GM12878 (cell line): Measurements from ENCODE around the gene USP34. TPM values are rescaled to one million over a fixed set of nuclear protein-coding genes. Genes with fewer than 3 reads are reported as not detected.
A peak's percentile ranks its signal among the peaks of the same experiment; 100 is the strongest.

Experiments used
- BCL11A ChIP-seq: IDR thresholded peaks from 2 replicates; pipeline ENCODE4 v1.6.1; 2011; ENCODE audit warnings: low read depth, low read length
- CBFB ChIP-seq: IDR thresholded peaks from 2 replicates; pipeline ENCODE4 v1.6.1; 2016; ENCODE audit warnings: antibody characterized with exemption, low read depth
- CBX5 ChIP-seq: sonication (generic); IDR thresholded peaks from 2 replicates; pipeline ENCODE4 v1.6.1; 2016; ENCODE audit warnings: low read depth, moderate library complexity, mild to moderate bottlenecking, inconsistent platforms
- CTCF ChIP-seq, 3 experiments: IDR thresholded peaks in 2 of 3; conservative IDR thresholded peaks in 1 of 3; 2 replicates each; pipeline ENCODE4 v1.5.1; 2011; ENCODE audit warnings: low read depth in 3 of 3, low read length in 3 of 3, mild to moderate bottlenecking in 3 of 3, control low read depth in 2 of 3, moderate library complexity in 2 of 3, inconsistent platforms in 1 of 3, mixed read lengths in 1 of 3; ENCODE audit not compliant: control insufficient read depth in 2 of 3, insufficient read depth in 1 of 3; ENCODE audit errors: extremely low read depth in 1 of 3
- EED ChIP-seq: sonication (generic); IDR thresholded peaks from 2 replicates; pipeline ENCODE4 v1.6.1; 2016; ENCODE audit warnings: antibody characterized with exemption, low read depth
- HDAC6 ChIP-seq: fragments of 200-600 bp; sonication (generic); IDR thresholded peaks from one replicate; pipeline ENCODE4 v1.8.0; 2017; ENCODE audit warnings: antibody characterized with exemption; ENCODE audit not compliant: unreplicated experiment
- HSF1 ChIP-seq: fragments of 150-350 bp; IDR thresholded peaks from 2 replicates; pipeline ENCODE4 v1.6.1; 2014; ENCODE audit warnings: mild to moderate bottlenecking, low read depth, low read length
- KLF5 ChIP-seq: fragments of 450-650 bp; IDR thresholded peaks from 2 replicates; pipeline ENCODE4 v1.6.1; 2014; ENCODE audit warnings: mild to moderate bottlenecking; ENCODE audit not compliant: partially characterized antibody
- LARP7 ChIP-seq: fragments of 450-650 bp; IDR thresholded peaks from 2 replicates; pipeline ENCODE4 v1.6.1; 2017; ENCODE audit warnings: mild to moderate bottlenecking
- MXI1 ChIP-seq: fragments of 150-350 bp; IDR thresholded peaks from 2 replicates; pipeline ENCODE4 v1.6.1; 2011; ENCODE audit warnings: low read depth, mild to moderate bottlenecking, inconsistent platforms, low read length, improper control_type of control experiment
- MYB ChIP-seq: fragments of 150-350 bp; IDR thresholded peaks from 2 replicates; pipeline ENCODE4 v1.6.1; 2014; ENCODE audit warnings: mild to moderate bottlenecking, low read depth, low read length, borderline replicate concordance
- NBN ChIP-seq: fragments of 450-650 bp; IDR thresholded peaks from 2 replicates; pipeline ENCODE4 v1.6.1; 2016
- NFXL1 ChIP-seq: fragments of 450-650 bp; IDR thresholded peaks from 2 replicates; pipeline ENCODE4 v1.6.1; 2017; ENCODE audit warnings: antibody characterized with exemption, mild to moderate bottlenecking, borderline replicate concordance
- NR2C1 ChIP-seq: fragments of 450-650 bp; IDR thresholded peaks from 2 replicates; pipeline ENCODE4 v1.6.1; 2017; ENCODE audit warnings: antibody characterized with exemption, mild to moderate bottlenecking, moderate library complexity
- POU2F2 ChIP-seq: IDR thresholded peaks from 3 replicates; pipeline ENCODE4 v1.6.1; 2011; ENCODE audit warnings: low read depth, mild to moderate bottlenecking, low read length, borderline replicate concordance
- SP1 ChIP-seq: IDR thresholded peaks from one replicate; pipeline ENCODE4 v1.6.1; 2011; ENCODE audit warnings: low read depth, low read length
- SREBF1 ChIP-seq: IDR thresholded peaks from 2 replicates; pipeline ENCODE4 v1.6.1; 2012; ENCODE audit warnings: mild to moderate bottlenecking, low read length
- TARDBP ChIP-seq: IDR thresholded peaks from 2 replicates; pipeline ENCODE4 v1.6.1; 2016; ENCODE audit warnings: borderline replicate concordance
- ZNF384 ChIP-seq: IDR thresholded peaks from 2 replicates; pipeline ENCODE4 v1.6.1; 2012; ENCODE audit warnings: low read depth, mild to moderate bottlenecking, low read length, improper control_type of control experiment, borderline replicate concordance
- polyA plus RNA-seq, 11 experiments: library from polyadenylated mRNA; depleted of rRNA in 4 of 11; unstranded in 6 of 11; stranded (reverse) in 5 of 11; fragments of >200 nt; fragmentation: Nextera tagmentation in 4 of 11; fragmentation: Illumina TruSeq in 1 of 11; extraction: Ambion mirVana in 4 of 11; extraction: Trizol in 1 of 11; gene quantifications; 1 replicate in 1 of 11; 2 replicates in 10 of 11; pipeline versions ENCODE4 v1.2.1 to v1.2.3, GENCODE V29; 2011 to 2016; ENCODE audit warnings: inconsistent platforms in 2 of 11, missing spikeins in 2 of 11, low read depth in 1 of 11
- total RNA-seq, 4 experiments: library from RNA; depleted of rRNA in 3 of 4; stranded (reverse); fragments of >200 nt in 3 of 4; fragmentation: Illumina TruSeq in 1 of 4; extraction: Trizol in 1 of 4; gene quantifications; 2 replicates each; pipeline versions ENCODE4 v1.2.1 to v1.2.3, GENCODE V29; 2013 to 2021
- TF ChIP-seq, protein P1 (sequence below): IDR thresholded peaks from 2 replicates; pipeline ENCODE4 v1.6.1; 2012; ENCODE audit warnings: low read depth, low read length, improper control_type of control experiment
- TF ChIP-seq, protein P2 (sequence below): fragments of 450-650 bp; IDR thresholded peaks from 2 replicates; pipeline ENCODE4 v1.6.1; 2017; ENCODE audit warnings: mild to moderate bottlenecking, moderate library complexity

USP34 gene
- total and polyA plus RNA-seq, 10 of the 15 experiments (the other 5 are each of a cell fraction or from before 2014, with no cell fraction given): 26.2 to 106 (median 62.1) TPM

DNA sequence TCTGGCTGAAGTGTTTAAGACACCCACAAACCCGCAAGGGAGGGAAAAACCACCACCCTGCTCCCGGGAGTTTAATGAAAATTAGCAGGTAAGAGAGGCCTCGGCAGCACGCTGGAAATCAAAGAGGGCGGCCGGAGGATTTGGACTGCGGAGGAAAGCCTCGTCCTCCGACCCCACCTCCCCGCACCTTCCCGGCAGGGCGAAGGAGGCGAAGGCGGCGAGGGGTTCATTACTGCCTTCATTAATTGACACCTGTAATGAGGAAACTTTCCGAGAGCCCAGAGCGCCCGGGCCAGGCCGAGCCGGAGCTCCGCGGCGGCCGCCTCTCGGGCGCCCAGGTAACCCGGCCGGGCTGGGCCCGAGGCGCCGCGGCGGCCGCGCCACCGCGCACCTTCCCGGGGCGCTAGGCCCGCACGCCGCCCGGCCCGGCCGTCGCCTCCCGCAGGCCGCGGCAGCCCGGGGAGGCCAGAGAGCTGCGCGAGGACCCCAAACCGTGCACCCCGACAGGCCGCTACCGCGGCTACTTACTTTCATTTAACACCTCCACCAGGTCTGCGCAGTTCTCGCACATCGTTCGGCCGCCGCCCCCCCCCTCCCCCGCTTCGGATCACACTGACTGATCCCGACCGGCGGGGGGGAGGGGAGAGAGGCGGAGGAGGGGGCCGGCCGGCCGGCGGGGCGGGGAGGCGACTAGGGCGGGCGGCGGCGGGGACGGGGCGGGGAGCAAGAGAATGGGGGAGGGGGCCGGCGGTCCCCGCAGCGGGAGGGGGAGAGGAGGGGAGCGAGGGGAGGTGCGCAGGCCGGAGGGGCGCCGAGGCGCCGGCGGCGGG lies 550 bp downstream of the USP34 start (continued):
- TF ChIP-seq, protein P1, sequence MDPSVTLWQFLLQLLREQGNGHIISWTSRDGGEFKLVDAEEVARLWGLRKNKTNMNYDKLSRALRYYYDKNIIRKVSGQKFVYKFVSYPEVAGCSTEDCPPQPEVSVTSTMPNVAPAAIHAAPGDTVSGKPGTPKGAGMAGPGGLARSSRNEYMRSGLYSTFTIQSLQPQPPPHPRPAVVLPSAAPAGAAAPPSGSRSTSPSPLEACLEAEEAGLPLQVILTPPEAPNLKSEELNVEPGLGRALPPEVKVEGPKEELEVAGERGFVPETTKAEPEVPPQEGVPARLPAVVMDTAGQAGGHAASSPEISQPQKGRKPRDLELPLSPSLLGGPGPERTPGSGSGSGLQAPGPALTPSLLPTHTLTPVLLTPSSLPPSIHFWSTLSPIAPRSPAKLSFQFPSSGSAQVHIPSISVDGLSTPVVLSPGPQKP: no peak
- TF ChIP-seq HSF1: no peak
- TF ChIP-seq HDAC6: no peak
- 0 out of 2 replicates have a peak, but pooled peaks have one; percentile 11 for TF ChIP-seq MXI1
- TF ChIP-seq EED: no peak
- TF ChIP-seq KLF5: no peak
- TF ChIP-seq ZNF384: no peak
- no peak for TF ChIP-seq POU2F2
- TF ChIP-seq CBFB: peak; percentile 2; the same call in 1 of the 2 replicates
- TF ChIP-seq NBN: no peak
- TF ChIP-seq BCL11A: no peak
- TF ChIP-seq SP1: no peak
- no peak for TF ChIP-seq NR2C1
- no peak for TF ChIP-seq NFXL1
- peak; percentile 44; the same call in 1 of the 2 replicates for TF ChIP-seq CBX5
- TF ChIP-seq SREBF1: no peak
- TF ChIP-seq, protein P2, sequence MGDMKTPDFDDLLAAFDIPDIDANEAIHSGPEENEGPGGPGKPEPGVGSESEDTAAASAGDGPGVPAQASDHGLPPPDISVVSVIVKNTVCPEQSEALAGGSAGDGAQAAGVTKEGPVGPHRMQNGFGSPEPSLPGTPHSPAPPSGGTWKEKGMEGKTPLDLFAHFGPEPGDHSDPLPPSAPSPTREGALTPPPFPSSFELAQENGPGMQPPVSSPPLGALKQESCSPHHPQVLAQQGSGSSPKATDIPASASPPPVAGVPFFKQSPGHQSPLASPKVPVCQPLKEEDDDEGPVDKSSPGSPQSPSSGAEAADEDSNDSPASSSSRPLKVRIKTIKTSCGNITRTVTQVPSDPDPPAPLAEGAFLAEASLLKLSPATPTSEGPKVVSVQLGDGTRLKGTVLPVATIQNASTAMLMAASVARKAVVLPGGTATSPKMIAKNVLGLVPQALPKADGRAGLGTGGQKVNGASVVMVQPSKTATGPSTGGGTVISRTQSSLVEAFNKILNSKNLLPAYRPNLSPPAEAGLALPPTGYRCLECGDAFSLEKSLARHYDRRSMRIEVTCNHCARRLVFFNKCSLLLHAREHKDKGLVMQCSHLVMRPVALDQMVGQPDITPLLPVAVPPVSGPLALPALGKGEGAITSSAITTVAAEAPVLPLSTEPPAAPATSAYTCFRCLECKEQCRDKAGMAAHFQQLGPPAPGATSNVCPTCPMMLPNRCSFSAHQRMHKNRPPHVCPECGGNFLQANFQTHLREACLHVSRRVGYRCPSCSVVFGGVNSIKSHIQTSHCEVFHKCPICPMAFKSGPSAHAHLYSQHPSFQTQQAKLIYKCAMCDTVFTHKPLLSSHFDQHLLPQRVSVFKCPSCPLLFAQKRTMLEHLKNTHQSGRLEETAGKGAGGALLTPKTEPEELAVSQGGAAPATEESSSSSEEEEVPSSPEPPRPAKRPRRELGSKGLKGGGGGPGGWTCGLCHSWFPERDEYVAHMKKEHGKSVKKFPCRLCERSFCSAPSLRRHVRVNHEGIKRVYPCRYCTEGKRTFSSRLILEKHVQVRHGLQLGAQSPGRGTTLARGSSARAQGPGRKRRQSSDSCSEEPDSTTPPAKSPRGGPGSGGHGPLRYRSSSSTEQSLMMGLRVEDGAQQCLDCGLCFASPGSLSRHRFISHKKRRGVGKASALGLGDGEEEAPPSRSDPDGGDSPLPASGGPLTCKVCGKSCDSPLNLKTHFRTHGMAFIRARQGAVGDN: no peak
- TF ChIP-seq CTCF (IDR thresholded peaks at IDR 0.05 in 2 of 3, conservative IDR thresholded peaks at IDR 0.05 in 1 of 3; ENCODE audit: control insufficient read depth in 2 of 3, extremely low read depth in 1 of 3, insufficient read depth in 1 of 3, low read depth in 3 of 3, low read length in 3 of 3): no peak
- TF ChIP-seq MYB: no peak
- TF ChIP-seq LARP7: no peak; the same call in 1 of the 2 replicates
- TF ChIP-seq TARDBP: no peak
